NOMO-1 treated with DMSO at 0.1 percent for 48 hours (cell line): Measurements from ENCODE around the gene CNOT2.

Source experiments
- DNase-seq: peaks from one replicate; lab custom pipeline; 2025; ENCODE audit not compliant: unreplicated experiment; lab: John Stamatoyannopoulos, UW

The CNOT2 gene, protein sequence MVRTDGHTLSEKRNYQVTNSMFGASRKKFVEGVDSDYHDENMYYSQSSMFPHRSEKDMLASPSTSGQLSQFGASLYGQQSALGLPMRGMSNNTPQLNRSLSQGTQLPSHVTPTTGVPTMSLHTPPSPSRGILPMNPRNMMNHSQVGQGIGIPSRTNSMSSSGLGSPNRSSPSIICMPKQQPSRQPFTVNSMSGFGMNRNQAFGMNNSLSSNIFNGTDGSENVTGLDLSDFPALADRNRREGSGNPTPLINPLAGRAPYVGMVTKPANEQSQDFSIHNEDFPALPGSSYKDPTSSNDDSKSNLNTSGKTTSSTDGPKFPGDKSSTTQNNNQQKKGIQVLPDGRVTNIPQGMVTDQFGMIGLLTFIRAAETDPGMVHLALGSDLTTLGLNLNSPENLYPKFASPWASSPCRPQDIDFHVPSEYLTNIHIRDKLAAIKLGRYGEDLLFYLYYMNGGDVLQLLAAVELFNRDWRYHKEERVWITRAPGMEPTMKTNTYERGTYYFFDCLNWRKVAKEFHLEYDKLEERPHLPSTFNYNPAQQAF

DNA sequence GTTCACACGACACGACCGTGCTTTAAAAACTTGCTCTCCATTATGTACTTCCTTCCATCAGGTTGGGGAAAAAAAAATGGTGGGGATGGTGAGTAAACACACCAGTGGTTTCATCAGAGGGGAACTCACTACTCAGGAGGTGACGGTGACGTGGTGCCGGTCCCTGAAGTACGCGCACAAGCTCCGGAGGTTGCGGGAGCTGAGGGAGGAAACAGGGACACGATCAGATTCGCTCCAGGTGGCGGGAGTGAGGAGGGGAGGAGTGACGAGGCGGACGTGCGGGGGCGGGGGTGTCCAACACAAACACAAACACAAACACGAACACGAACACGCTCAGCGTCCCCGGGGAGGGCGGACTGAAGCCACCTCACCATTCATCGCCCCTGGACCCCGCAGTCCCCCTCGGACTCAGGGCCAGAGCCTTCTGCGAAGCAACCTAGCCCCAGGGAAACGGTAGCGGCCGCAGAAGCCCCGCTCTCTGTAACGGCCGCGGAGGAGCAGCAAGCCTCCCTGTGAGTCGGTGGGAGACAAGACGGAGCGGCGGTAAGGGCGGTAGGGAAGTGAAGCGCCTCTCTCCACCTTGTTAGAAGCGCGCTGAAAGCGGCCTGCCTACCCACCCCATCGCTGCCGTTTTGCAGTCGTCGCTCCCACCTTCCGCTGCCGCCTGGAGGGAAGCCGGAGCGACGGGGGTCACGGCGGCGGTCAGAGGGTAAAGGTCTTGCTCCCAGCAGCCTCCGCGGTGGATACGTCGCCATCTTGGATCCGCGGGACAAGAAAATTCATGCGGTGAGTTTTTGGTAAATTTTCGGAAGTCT lies at the start of gene CNOT2:
Gene CNOT2 (plus strand): TSS at position 739 of the 815 bp plus-strand sequence. CDS start 34,794 bp downstream, outside the sequence.
- DNase-seq, result peak; percentile 87

DNA sequence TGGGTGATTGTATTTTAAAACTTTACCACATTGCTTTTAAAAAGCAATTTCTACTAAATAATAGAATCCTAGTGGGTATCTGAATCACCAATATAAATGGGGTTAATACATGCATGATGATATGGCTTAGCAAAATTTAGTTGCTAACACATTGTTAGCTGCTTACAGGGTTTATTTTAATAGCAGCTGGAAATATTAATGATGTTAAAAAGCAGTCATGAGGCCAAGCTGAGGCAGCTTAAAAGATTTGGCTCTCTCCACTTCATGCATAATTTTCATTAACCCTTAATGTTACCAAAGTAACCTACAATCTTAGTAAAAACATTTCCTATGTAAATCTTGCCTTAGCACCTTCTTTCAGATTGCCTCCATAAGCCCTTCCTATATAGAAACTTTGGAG lies 49.2 kb upstream of the CNOT2 start:
- no peak for DNase-seq

DNA sequence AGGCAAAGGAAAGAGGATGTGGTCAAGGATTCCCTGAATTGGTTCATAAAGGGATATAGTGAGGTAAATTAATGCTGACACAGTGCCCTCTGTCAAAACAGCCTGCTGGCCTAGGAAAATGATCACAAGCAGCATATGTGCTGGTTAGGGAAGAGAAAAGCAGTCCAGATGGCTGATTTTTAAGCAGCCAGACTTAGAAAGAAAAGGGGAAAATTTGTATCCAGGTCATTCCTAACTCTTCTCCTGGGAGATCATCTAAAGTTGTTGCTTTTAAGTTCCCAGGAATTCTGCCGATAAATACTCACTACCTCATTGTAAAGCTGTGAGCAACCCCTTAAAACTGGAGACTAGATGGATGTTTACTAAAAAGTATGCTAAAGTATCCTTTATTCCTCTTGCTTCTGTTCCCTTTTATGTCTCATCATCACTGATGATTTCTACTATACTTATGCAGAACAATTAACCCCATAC lies 46.4 kb upstream of the CNOT2 start:
- DNase-seq, result no peak

DNA sequence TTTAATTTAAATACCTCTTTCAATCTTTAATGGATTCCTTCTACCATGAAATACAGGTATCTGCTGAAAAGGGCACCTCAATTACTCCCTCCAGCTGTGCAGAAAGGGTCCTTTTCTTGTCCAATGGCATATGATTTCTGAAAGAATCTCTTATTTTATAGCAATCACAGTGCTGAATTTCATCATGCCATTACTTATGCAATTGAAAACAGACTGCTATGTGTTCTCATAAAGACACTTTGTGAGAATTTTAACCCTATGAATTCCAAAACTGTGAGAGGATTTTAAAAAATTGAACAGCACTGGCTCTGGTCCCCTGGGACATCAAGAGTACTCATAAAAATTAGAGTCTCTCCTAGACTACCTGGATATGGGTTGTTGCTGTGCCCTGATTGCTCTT lies 45.9 kb upstream of the CNOT2 start:
- DNase-seq, result no peak

DNA sequence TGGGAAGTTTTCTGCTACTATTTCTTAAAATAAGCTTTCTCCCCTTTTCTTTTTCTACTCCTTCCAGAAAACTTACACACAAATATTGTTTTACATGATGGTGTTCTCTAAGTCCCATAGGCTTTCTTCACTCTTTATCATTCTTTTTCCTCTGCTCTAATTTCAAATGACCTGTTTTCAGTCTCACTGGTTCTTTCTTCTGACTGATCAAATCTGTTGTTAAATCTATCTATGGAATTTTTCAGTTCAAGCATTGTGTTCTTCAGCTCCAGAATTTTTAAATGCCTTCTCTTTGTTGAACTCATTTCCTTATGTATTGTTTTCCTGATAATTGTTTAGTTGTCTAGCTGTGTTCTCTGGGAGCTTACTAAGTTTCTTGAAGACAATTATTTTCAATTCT lies 29.5 kb upstream of the CNOT2 start:
- no peak for DNase-seq

DNA sequence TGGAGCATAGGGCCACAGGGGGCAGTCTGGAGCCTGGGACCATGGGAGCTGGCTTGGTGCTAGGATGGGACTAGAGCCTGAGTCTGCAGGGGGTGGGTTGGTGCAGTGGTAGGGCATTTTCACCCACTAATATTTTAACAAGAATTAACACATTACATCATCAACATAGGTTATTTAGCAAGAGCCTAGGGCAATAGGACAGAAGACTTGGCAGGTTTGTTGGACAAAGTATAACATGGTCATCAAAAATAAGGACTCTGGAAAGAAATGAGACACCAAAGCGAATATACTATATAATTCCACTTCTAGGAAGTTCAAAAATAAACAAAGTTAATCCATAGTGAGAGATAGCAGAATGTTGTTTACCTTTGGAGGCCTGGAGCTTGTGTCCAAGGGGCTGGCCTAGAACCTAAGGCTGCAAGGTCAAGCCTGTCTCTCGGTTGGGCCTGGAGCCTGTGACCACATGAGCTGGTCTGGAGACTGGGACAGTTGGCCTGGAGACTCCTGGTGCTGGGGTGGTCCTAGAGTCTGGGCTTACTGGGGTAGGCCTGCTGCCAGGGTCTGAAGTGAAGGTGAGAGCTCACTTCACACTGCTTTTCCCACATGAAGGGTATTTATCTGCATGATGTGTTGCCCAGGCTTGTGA lies 28.1 kb upstream of the CNOT2 start:
- DNase-seq, result no peak

DNA sequence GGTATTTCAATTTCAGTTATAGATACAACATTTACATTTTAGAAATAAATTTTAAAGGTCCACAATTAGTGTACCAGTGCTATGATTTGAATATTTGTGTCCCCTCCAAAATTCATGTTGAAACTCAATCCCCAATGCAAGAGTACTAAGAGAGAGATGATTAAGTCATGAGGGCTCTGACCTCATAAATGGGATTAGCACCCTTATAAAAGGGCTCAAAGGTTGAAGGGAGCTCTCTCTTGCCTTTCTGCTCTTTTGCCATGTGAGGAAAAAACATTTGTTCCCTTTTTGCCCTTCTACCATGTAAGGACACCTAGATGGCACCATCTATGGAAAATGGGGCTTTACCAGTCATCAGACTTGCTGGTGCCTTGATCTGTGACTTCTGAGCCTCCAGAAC lies 25.8 kb upstream of the CNOT2 start:
- no peak for DNase-seq

DNA sequence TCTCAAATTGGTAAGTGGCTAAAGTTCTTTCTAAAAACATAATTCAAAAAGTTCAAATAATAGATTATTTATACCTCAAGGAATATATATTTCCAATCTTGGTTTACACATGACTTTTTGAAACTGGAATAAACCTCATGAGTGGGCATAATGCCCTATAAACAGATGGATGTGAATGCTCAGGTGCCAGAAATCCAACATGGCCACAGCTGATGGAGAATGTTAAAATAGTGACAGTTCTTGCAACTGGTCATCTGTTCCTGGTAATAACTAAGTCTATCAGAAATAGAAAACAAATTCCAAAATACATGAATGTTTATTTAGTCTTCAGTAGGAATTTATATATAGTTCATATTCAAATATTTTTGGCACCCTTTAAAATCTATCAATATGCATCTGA lies 21.6 kb upstream of the CNOT2 start:
- no peak for DNase-seq

DNA sequence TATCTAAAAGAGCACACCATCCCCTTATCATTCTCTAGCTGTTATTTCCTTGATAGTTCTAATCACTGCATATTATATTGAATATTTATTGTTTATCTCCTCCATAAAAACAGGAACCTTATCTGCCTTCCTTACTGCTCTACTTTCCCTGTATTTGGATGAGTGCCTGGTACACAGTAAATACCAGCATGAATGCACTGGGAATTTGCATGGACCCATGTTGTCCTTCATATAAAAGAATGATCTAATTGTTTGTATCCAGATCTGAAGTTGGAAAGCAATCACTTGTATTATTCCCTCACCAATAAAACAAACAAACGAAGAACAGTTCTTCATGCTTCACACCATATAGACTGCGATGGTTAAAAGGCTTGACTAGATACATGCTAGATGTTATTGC lies 15.3 kb upstream of the CNOT2 start:
- no peak for DNase-seq

DNA sequence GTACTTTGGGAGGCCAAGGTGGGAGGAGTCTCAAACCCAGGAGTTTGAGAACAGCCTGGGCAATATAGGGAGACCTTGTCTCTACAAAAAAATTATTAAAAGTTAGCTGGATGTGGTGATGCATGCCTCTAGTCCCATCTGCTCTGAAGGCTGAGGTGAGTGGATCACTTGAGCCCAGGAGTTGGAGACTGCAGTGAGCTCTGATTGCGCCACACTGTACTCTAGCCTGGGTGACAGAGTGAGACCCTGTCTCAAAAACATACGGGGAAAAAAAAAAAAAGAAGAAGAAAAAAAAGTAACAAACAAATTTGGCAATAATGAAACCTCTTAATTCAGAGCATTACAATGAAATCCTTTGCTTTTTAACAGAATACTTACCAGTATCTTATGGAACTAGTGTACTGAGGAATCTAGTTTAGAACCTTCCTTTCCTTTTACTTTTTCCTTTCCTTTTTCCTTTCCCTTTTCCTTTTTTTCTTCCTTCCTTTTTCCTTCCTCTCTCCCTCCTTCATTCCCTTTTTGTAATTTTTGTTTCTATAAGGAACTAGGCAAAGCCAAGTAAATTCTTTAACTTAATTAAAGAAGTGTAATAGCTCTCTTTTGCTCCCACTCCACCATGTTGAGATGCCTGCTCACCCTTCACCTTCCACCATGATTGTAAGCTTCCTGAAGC lies 12.2 kb upstream of the CNOT2 start:
- DNase-seq, result no peak

DNA sequence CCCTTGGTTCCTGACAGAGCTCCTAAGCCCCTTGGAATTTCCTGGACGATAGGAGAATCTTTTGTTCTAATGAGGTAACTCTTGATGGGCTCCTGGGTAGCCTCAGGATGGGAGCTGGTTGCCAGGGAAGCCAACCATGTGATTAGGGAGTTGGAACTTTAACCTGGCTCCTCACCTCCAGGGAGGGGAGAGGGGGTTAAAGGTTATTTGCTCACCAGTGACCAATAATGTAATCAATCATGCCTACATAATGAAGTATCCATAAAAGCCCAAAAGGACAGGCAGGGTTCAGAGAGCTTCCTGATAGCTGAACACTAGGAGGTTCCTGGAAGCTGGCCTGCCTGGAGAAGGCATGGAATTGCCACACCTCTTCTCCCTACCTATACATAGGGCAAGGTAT lies 6.2 kb upstream of the CNOT2 start:
- no peak for DNase-seq

DNA sequence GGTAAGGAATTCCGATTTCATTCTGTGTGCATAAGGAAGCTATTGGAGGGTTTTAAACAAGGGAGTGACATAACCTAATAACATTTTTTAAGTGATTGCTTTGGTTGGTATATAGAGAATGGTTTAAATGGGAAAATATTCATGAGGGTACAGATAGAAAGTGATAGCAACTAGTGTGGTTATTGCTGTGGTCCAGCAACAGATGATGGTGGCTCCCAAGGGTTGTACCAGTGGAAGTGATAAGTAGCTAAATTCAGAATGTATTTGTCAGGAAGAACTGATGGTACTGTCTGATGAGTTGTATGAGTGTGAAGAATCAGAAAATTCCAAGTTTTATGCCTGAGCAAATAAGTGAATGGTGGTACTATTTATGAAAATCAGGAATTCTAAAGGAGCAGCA lies 2.6 kb upstream of the CNOT2 start:
- no peak for DNase-seq

DNA sequence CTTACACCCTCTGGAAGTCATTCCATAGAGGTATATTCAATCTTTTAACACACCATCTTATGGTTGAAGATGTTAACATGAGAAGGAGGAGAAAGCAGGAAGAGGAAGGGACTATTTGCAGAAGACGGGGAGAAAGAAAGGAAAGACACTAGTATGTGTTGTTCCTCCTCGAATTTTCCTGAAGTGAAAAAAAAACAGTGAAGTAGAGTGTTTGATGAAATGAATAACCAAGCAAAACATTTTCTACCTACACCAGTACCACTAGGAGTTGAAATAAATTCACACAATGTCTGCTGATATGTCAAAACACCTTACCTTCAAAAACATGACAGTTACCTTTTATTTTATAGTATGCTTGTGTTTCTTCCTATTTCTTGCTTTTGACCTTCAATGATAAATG lies 1.4 kb upstream of the CNOT2 start:
- DNase-seq, result no peak

DNA sequence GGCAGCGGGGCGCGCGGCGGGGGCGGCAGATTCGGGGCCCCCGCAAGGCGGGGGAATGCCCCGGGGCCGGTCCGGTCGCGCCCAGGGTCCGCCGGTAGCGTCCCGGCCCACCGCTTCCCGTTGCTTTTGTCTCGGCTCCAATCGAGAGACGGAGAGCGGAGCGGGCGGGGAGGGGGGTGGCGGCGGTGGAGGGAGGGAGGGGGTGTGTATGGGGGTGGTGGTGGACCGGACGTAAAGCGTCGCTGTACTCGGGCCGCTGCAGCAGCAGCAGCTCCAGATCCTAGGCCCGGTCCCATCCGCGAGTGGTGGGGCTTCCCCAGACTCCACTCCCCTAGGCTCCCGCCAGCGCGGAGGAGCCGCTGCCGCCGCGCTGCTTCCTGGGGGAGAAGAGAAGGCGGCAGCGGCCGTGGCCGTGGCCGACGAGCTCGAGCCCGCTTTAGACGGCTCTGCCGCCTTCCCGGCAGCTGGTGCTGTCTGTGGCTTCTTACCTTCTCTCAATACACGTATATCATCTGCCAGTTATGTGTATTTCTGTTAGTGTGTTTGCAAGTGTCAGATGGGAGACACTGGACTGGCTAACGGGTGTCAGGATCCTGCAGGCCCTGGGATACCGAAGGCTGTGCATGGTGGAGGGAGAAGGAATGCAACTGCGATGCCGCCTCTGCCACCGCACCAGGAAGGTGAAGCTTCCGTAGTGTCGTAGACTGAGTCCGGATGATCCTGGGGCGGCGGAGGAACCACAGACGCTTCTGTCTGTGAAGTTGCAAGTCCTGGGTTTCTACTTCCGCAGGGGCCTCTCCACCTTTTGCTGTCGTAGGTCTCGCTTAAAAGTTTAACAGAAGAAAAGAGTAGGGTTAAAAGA lies 508 bp downstream of the CNOT2 start:
- peak; percentile 41 for DNase-seq

DNA sequence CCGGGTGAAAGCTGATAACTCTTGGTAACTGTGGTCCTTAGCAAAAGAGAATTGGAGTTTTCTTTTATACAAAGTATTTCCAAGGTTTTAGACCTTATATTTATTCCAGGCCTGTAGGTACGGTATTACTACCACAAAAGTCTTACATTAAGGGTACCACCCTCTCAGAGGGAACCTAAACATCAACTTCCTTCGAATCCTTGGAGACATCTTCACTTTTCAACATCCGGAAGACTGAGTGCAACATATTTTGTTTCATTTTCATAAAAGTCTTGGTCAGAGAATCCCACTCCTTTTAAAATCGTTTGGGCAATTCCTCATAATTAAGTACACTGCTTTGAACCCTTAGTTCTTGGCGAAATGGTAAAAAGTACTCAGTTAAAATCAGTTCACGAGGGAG lies 1.2 kb downstream of the CNOT2 start:
- DNase-seq, result peak; percentile 11

DNA sequence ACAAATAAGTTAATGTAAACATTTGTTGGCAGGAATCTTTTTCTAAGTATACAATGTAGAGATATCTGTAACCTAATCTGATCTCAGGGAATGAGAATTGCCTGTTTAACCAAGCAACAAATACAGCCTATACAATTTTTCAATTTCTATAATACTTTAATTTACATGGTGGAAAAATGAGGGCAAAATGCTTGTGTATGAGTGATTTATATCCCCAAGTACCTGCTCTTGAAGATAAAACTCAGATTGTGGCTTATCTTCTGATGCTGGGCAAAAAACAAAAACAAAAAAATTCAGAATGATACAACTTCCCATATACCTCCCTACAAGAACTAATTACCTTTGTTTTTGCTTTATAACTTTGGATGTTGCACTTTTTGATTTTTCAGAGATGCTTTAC lies 2.2 kb downstream of the CNOT2 start:
- no peak for DNase-seq

DNA sequence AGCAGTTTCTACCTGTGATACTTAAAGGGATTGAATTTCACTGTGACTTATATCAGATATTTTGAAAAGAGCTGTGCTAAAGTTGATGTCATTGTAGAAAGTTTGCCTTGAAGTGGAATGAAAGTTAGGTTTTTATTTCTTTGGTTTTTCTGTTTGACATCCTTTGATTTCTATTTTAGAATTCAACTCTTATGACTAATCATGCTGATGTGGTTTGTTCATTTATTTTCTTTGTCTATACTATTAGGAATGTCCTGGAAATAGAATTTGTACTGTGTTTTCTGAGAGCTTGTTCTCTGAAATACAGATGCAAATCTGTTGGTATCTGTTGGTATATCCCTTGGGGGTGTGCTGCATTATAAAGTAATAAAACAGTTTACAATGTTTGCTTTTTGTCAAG lies 3.3 kb downstream of the CNOT2 start:
- DNase-seq, result no peak

DNA sequence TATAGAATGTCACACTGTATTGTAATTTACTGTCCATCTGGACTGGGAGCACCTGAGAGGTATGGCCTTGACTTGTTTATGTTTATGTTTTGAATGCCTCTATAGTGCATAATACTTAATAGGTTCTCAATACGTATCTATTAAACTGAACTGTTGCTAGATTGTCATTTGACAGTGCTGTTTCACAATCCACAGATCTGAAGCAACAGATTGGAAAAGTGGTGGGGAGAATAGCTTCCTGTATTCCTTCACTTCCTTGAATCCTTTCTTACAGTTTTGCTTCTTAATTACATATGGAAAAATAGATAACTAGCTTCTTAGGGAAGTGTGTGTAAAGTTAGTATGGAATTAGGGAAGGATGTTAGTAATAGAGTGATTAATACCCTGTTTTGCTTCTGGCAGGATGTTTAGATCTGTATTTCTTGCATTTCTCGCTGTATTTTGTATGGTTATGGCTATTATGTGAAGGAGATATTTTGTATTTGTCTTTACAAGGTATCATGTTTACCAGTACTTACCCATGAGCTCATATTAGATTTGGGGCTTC lies 4.5 kb downstream of the CNOT2 start:
- no peak for DNase-seq

DNA sequence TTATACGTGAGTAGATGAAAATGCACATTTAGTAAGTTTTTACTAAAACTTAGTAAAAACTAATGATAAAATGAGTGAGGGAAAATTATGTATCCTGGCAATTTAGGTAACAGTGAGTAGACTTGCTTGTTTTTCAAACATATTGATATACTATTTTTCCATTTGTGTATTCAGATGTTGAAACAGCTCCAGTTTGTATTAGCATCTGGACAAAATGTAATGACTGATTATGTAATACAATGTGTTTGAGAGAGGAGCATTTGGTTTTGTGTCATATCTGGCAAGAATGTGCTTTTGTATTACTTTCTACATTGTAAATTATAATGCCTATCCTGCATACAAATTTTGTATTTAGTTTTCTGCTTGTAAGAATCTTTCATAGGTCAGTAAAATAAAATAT lies 5.6 kb downstream of the CNOT2 start:
- DNase-seq, result no peak

DNA sequence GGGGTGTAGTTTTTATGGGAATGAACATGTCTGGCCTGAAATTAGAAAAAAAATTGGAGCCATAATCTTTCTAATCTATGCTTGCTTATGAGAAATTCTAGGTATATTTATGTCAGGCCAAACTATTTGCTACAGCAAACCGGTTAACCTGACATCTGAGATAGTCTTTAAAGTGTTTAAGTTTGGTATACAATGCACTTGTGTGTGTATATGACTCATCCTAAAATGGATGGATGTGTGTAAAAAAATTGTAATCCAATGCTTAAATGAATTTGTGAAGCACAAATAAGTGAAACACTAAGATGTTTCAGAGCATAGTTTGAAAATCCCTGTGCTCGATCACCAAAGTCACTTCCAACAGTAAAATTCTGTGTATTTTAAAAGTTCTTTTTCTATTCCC lies 6.7 kb downstream of the CNOT2 start:
- no peak for DNase-seq
